ENCODE measurements around the gene RBBP7.
A peak's percentile ranks its signal among the peaks of the same experiment; 100 is the strongest.
"Not testable (repeated sequence)": the region's sequence is repeated elsewhere in the genome, so short reads cannot be mapped to it uniquely, and the experiment has no call there.

Gene RBBP7

DNA sequence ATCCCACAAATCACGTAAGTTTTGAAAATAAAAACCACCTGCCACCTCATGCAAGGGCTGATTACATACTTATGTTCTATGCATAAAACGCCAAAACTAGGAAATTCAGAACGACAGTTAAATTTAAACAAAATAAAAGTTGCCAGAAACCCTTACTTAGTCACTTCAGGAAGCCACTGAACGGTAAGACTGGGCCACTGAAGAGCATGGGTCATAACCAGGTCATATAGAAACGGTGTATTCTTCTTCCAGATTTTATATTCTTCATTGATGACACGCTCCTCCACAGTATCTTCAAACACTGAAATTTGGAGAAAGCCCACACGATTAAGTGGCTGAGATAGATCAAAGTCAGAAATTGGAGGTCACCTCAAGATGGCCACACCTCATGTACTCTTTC is 1.2 kb downstream of the RBBP7 start:
- no peak for ATAC-seq (ENCODE audit: low read depth)
- Histone ChIP-seq H3K36me3 (ENCODE audit: low read depth) (peaks cover 28% of the 10 kb centered on the region), H3K4me1 (ENCODE audit: insufficient read depth, poor library complexity, severe bottlenecking) (peaks cover 6% of the 10 kb centered on the region), H3K9me3 (ENCODE audit: severe bottlenecking) (no peaks in the 10 kb centered on the region), H3K27me3 (ENCODE audit: insufficient read depth, poor library complexity, severe bottlenecking) (no peaks in the 10 kb centered on the region), H3K27ac (ENCODE audit: poor library complexity, severe bottlenecking) (no peak overlapping the region), H3K4me3 (ENCODE audit: severe bottlenecking) (peak overlapping the region; percentile 57)
- TF ChIP-seq, protein P1, sequence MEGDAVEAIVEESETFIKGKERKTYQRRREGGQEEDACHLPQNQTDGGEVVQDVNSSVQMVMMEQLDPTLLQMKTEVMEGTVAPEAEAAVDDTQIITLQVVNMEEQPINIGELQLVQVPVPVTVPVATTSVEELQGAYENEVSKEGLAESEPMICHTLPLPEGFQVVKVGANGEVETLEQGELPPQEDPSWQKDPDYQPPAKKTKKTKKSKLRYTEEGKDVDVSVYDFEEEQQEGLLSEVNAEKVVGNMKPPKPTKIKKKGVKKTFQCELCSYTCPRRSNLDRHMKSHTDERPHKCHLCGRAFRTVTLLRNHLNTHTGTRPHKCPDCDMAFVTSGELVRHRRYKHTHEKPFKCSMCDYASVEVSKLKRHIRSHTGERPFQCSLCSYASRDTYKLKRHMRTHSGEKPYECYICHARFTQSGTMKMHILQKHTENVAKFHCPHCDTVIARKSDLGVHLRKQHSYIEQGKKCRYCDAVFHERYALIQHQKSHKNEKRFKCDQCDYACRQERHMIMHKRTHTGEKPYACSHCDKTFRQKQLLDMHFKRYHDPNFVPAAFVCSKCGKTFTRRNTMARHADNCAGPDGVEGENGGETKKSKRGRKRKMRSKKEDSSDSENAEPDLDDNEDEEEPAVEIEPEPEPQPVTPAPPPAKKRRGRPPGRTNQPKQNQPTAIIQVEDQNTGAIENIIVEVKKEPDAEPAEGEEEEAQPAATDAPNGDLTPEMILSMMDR (IDR thresholded peaks at IDR 0.05; ENCODE audit: poor library complexity, severe bottlenecking) = no peak
- DNase-seq (ENCODE audit: low spot score) = no peak

DNA sequence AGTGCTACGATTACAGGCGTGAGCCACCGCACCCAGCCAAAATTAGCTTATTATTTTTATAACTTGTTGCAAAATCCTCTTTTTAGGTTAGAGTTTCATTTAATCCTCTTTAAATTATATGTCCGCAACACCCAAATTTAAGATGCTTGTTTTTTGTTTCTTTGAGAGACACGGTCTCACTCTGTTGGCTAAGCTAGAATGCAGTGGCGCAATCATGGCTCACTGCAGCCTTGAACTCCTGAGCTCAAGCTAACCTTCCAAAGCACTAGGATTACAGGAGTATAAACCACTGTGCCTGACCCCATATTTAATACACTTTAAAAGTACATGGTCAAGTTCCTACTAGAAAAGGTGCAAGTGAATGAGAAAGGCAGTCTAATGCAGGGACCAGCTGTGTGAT is 2.2 kb downstream of the RBBP7 start:
- H3K9me3 ChIP-seq (ENCODE audit: severe bottlenecking) = no peaks in the 10 kb centered on the region
- peaks cover 34% of the 10 kb centered on the region for H3K36me3 ChIP-seq (ENCODE audit: low read depth)
- no peak overlapping the region for H3K27ac ChIP-seq (ENCODE audit: poor library complexity, severe bottlenecking)
- H3K4me3 ChIP-seq (ENCODE audit: severe bottlenecking) = no peak overlapping the region
- DNase-seq (ENCODE audit: low spot score) (no peak), ATAC-seq (ENCODE audit: low read depth) (no peak)
- H3K4me1 ChIP-seq (ENCODE audit: insufficient read depth, poor library complexity, severe bottlenecking) = peaks cover 6% of the 10 kb centered on the region
- TF ChIP-seq, protein P1 (IDR thresholded peaks at IDR 0.05; ENCODE audit: poor library complexity, severe bottlenecking) = no peak
- no peaks in the 10 kb centered on the region for H3K27me3 ChIP-seq (ENCODE audit: insufficient read depth, poor library complexity, severe bottlenecking)

DNA sequence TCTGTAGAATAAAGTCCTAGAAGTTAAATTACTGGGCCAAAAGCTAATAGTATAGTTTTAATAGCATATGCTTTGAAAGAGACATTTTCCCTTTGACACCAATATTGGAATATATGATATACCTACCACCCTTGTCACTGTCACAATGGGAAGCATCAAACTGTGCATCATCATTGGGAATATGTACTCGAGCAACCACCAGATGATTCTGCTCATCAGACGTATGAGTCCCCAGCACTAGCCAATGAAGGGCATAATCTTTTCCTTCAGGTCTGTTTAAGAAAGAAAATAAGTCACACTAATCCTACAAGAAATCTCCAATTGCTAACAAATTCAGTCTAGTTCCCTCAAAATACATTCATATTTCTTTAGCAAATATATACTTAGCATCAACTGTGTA is 7.3 kb downstream of the RBBP7 start:
- peaks cover 41% of the 10 kb centered on the region for H3K36me3 ChIP-seq (ENCODE audit: low read depth)
- no peak for DNase-seq (ENCODE audit: low spot score)
- no peaks in the 10 kb centered on the region for H3K9me3 ChIP-seq (ENCODE audit: severe bottlenecking)
- no peak overlapping the region for H3K4me3 ChIP-seq (ENCODE audit: severe bottlenecking)
- no peak for ATAC-seq (ENCODE audit: low read depth)
- H3K27ac ChIP-seq (ENCODE audit: poor library complexity, severe bottlenecking) = no peak overlapping the region
- TF ChIP-seq, protein P1 (IDR thresholded peaks at IDR 0.05; ENCODE audit: poor library complexity, severe bottlenecking) = no peak
- H3K4me1 ChIP-seq (ENCODE audit: insufficient read depth, poor library complexity, severe bottlenecking) = peaks cover 1% of the 10 kb centered on the region
- no peaks in the 10 kb centered on the region for H3K27me3 ChIP-seq (ENCODE audit: insufficient read depth, poor library complexity, severe bottlenecking)

DNA sequence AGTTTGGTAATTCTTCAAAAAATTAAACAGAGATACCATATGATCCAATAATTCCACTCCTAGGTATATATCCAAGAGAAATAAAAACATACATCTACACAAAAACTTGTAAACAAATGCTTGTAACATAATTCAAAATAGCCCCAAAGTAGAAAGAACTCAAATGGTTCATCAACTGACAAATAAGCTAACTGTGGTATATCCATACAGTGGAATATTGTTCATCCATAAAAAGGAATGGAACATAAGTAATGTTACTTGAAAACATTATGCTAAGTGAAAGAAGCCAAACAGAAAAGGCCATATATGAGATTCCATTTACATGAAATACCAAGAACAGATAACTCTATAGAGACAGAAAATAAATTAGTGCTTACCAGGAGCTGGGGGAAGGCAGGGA is 13.4 kb downstream of the RBBP7 start:
- no peaks in the 10 kb centered on the region for H3K27me3 ChIP-seq (ENCODE audit: insufficient read depth, poor library complexity, severe bottlenecking)
- no peaks in the 10 kb centered on the region for H3K9me3 ChIP-seq (ENCODE audit: severe bottlenecking)
- H3K4me3 ChIP-seq (ENCODE audit: severe bottlenecking) = no peak overlapping the region
- ATAC-seq (ENCODE audit: low read depth) (no peak), DNase-seq (ENCODE audit: low spot score) (no peak)
- no peak overlapping the region for H3K27ac ChIP-seq (ENCODE audit: poor library complexity, severe bottlenecking)
- H3K36me3 ChIP-seq (ENCODE audit: low read depth) = peaks cover 57% of the 10 kb centered on the region
- TF ChIP-seq, protein P1 (IDR thresholded peaks at IDR 0.05; ENCODE audit: poor library complexity, severe bottlenecking) = no peak
- H3K4me1 ChIP-seq (ENCODE audit: insufficient read depth, poor library complexity, severe bottlenecking) = no peaks in the 10 kb centered on the region

DNA sequence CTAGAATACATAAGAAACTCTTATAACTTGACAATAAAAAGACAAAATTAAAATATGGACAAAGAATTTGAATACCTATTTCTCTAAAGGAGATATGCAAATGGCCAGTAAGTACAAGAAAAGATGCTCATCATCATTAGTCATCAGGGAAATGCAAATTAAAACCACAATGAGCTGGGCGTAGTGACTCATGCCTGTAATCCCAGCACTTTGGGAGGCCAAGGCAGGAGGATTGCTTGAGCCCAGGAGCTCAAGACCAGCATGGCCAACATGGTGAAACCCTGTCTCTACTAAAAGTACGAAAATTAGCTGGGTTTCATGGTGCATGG is 14.1 kb downstream of the RBBP7 start:
- not testable (repeated sequence) for H3K27ac ChIP-seq (ENCODE audit: poor library complexity, severe bottlenecking); H3K4me3 ChIP-seq (ENCODE audit: severe bottlenecking); H3K4me1 ChIP-seq (ENCODE audit: insufficient read depth, poor library complexity, severe bottlenecking); H3K27me3 ChIP-seq (ENCODE audit: insufficient read depth, poor library complexity, severe bottlenecking); H3K9me3 ChIP-seq (ENCODE audit: severe bottlenecking); DNase-seq (ENCODE audit: low spot score)
- peak; percentile 67 for ATAC-seq (ENCODE audit: low read depth)
- H3K36me3 ChIP-seq (ENCODE audit: low read depth) = peaks cover 63% of the 10 kb centered on the region
